ENCODE data around the gene DHODH.

DNA sequence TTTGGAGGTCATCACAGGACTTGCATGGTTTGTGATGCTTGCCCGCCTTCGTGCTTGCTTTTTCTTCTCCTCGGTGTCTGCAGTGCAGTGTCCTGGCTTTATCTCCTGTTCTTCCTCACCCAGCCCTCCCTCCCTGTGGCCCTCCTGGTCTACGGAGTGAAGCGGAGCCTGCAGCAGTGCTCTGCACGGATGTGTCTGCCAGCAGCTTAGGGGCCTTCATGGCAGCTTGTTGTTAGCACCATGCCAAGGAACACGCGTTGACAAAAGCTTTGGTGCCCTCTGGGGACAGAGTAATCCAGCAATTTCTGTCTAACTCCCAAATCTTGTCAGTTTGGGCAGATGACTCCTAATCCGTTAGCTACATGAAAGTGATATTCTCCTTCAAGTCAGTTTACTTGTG, 9.9 kb downstream of the DHODH start:
- TF ChIP-seq, protein P1, sequence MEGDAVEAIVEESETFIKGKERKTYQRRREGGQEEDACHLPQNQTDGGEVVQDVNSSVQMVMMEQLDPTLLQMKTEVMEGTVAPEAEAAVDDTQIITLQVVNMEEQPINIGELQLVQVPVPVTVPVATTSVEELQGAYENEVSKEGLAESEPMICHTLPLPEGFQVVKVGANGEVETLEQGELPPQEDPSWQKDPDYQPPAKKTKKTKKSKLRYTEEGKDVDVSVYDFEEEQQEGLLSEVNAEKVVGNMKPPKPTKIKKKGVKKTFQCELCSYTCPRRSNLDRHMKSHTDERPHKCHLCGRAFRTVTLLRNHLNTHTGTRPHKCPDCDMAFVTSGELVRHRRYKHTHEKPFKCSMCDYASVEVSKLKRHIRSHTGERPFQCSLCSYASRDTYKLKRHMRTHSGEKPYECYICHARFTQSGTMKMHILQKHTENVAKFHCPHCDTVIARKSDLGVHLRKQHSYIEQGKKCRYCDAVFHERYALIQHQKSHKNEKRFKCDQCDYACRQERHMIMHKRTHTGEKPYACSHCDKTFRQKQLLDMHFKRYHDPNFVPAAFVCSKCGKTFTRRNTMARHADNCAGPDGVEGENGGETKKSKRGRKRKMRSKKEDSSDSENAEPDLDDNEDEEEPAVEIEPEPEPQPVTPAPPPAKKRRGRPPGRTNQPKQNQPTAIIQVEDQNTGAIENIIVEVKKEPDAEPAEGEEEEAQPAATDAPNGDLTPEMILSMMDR (IDR thresholded peaks at IDR 0.05; ENCODE audit: low read length), result no peak
- TF ChIP-seq EZH2 (IDR thresholded peaks at IDR 0.05; ENCODE audit: borderline replicate concordance, low read length), result no peak

Measured in OCI-LY1 (cell line).